Muscle of arm (tissue), 12 donors: ENCODE data around the gene MYOZ1. TPM values are rescaled to one million over a fixed set of nuclear protein-coding genes. Genes with fewer than 3 reads are reported as not detected.
A peak's percentile ranks its signal among the peaks of the same experiment; 100 is the strongest.
"Not testable (repeated sequence)": the region's sequence is repeated elsewhere in the genome, so short reads cannot be mapped to it uniquely, and the experiment has no call there.

Experiments used
- DNase-seq: peaks from one replicate; pipeline ENCODE4 v3.0.0-alpha.2; 2013
- polyA plus RNA-seq, 12 donors: library from polyadenylated mRNA; unstranded; fragments of 120-200 nt; gene quantifications; one replicate each; pipeline ENCODE4 v1.2.1, GENCODE V29; 2013; ENCODE audit not compliant: insufficient read length in 12 of 12

MYOZ1 gene
- polyA plus RNA-seq, 12 donors: 153 to 885 (median 515) TPM; not detected in 1

DNA sequence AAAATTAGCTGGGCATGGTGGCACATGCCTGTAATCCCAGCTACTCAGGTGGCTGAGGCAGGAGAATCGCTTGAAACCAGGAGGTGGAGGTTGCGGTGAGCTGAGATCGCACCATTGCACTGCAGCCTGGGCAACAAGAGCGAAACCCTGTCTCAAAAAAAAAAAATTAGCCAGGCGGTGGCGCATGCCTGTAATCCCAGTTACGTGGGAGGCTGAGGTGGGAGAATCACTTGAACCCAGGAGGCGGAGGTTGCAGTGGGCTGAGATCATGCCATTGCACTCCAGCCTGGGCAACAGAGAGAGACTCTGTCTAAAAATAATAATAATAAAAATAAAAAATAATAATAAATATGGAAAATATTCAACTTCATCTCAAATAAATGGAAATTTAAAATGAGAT lies 24.1 kb downstream of the MYOZ1 start:
- not testable (repeated sequence) for DNase-seq

DNA sequence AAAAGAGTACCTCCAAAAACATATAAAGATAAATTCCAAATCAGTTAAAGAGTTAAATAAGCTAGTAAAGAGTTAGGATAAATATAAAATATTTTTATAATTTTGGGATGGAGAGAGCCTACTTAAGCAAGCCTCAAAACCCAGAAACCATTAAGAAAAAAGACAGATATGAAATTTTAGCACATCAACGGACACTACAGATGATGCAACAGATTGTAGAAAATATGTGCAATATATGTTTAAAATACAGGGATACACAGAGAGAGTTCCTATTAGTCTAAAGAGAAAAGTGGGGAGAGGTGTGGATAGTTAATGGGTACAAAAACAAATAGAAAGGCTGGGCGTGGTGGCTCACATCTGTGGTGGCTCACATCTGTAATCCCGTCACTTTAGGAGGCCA lies 26.6 kb downstream of the MYOZ1 start:
- DNase-seq: no peak

DNA sequence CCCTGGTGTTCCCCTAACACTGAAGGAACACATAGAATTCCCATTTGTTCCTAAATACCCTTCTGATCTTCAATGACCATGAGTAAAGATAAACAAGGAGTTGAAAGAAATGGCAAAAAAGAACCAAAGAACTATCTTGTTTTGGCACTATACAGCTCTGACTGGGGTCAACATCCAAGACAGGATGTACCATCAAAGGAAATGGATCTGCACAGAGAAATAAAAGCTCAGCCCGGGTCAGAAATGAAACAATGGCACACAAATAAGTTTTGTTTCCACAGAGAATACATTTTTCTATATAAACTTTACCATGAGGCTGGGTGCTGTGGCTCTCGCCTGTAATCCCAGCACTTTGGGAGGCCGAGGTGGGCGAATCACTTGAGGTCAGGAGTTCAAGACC lies 32.2 kb downstream of the MYOZ1 start:
- no peak for DNase-seq

DNA sequence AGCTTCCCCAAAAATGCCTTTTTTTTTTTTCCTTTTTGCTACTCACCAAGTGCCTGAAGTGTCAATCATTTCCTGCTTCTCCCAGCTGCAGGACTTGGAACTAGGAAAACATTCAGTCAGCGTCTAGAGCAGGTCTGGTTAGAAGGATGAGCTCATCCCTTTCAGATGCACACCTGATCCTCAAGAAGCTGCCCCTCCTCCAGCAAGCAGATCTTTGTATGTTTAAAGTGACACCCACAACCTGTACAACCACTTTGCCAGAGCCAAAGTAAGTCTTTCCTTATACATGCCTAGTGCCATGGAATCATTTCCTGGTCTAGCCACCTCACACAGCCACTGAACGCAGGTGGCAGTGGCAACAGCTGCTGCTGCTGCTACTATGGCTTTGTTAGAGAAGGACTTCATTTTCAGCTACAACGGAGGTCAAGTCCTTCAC lies 39.8 kb downstream of the MYOZ1 start:
- DNase-seq: no peak

DNA sequence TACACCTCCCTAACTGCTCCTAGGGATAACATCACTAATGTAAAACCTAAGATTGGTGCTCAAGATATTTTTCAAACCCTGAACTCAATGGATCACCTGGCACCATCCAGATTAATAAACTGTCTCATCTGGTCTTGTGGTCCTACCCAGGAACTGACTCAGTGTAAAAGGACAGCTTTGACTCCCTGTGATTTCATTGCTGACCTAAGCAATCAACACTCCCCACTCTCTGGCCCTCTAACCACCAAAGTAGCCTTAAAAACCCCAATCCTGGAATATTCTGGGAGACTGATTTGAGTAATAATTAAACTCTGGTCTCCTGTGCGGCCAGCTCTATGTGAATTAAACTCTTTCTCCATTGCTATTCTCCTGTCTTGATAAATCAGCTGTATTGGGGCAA lies 43.9 kb downstream of the MYOZ1 start:
- no peak for DNase-seq

DNA sequence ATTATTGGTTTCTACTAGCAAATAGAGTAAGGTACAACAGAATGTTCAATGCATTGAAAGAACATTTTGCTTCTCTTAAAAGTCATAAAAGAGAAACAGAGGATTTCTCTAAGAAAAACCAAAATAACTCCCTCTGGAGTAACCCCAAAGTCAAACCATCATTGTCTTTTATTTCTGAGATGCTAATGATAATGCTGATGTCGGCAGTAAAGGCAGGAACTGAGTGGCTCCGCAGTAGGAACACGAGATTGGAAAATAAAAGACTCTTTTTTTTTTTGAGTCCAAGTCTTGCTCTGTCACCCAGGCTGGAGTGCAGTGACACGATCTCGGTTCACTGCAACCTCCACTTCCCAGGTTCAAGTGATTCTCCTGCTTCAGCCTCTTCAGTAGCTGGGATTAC lies 47.5 kb downstream of the MYOZ1 start:
- no peak for DNase-seq

DNA sequence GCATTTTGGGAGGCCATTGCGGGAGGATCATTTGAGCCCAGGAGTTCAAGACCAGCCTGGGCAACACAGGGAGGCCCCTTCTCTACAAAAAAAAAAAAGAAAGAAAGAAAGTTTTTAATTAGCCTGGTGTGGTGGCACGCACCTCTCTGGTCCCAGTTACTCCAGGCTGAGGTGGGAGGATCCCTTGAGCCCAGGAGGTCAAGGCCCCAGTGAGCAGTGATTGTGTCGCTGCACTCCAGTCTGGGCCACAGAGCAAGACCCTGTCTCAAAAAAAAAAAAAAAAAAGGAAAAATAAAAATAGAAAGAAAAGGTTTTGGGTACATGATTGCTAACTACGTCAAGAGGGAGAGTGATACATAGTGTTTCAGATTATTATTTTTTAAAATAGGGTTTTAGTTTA lies 48.2 kb downstream of the MYOZ1 start:
- no peak for DNase-seq

DNA sequence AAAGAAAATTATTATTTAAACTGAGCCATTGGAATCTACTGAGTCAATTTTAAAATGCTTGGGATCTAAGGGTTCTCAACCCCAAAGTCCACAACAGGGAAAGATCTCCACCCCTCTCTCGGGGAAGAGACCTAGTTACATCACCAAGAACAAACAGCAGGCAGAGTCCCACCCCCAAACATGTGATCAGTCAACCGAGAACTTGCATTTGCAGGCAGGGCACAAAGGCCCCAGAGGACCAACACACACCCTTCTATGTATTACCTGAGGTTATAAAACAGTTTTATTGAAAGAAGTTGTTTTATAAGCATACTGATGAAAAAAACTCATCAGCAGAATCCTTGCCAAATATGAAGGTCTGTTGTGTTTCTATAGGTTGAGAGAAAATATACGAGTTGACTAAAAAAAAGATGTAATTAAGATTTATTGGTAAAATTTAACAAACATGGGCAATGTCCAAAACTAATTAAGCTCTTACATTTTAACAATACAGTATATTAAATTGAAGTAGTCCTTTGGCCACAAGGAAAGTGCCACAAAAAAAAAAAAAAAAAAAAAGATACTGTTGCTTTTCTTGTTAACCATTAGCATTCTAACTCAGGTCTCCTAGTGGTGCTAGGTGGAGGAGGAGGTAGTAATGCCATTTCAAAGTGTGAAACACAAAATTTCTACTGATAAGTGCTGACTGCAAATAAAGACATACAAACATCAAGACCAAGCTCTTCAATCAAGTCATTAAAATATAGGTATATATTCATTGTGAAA lies 49.2 kb downstream of the MYOZ1 start:
- DNase-seq: no peak

DNA sequence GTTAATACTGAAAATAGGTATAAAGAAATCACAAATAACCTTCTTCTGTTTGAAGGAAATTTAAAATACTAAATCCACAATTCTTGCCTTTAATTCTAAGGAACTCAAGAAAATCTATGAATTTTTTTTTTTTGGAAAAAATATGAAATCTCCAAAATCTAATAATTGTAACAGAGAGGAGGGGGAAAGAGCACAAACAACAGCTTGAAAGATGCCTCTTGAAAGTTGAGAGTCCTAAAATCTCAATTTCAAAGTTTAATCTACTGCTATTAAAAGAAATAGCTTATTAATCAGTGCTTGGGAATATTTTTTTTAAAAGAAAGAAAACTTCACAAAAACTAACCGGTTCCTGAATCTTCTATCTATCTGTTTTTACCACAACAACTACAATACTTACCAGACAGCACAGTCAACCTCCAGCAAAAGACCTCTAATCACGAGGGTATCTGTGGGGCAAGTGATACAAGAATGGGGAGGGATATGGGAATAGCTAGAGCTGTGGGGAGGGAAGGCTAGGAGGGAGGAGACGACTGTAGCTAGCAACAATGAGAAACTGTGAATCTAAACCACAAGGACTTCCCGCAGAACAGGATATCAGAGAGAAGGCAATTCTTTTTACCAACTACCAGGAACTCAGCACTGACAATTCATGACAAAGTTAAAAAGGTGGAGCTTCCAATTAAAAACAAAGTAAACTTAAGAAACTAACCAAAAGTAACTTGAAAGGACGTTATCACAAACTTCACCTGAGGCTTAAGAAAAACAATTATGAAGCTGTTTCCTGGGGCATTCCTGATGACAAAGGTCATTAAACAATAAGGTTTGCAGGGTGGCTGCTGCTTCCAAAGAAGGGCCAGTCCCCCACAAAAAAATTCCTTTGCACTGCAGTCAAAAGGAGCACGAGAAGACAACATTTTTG lies 50.1 kb downstream of the MYOZ1 start, which contains the start of gene USP54:
Gene USP54, minus strand, starts transcription at position 462 of the 919 bp plus-strand sequence. CDS start 15,684 bp downstream, outside the sequence.
- DNase-seq: no peak

DNA sequence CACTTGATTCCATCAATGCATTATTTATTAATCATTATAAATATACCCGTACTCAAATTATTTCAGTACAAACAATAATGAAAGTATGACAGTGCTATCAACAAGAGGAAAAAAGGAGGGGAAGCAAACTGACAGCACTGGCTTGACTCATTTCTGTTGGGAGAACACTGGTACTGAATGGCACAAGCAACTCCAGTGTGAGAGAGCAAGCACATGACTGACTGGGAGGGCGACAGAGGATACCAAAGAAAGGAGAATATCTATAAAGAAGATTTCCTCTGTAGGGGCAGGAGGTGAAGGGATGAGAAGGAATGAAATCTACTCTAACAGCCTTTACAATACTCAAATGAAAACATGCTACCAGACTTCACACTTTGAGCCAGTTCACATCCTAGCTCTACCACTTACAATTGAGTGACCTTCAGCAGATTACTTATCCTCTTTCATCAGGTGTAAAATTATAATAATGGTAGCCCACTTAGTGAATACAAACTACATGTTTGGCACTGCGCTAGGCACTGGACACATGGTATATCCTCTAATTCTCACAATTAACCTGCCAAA lies 51.6 kb downstream of the MYOZ1 start:
- no peak for DNase-seq

DNA sequence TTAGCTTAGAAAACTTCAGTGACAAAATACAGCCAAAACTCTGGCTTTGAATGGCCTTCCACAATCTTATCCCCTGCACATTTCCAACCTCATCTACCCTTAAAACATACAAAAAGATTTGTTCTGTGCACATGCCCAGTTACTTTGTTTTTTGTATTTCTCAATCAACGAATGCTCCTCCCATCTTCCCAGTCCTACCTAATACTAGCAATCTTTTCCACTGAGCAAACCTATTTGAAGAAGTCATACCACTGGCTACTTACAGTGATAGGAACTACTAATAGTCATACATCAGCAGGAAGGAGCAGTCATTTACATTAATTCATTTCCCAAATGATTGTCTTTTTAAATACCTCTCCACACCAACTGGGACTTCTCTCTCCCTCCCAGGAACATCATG lies 52.6 kb downstream of the MYOZ1 start:
- DNase-seq: no peak

DNA sequence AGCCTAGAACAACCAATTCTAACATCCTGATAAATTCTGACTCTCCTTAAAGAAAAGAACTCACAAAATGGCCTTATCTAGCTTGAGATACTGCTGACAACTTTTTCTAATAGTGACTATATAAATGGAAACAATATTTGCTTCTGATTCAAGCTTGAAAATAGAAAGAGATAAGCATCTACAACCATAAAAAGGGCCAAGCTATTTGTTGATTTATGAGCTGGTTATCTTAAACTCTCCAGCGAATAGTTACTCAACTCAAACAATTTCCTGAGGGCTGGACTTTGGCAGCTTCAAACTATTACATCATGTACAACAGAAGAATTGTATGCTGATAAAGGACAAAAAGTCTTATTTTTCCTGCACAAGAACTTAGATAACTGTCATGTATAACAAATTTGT lies 54.7 kb downstream of the MYOZ1 start:
- peak; percentile 33 for DNase-seq

DNA sequence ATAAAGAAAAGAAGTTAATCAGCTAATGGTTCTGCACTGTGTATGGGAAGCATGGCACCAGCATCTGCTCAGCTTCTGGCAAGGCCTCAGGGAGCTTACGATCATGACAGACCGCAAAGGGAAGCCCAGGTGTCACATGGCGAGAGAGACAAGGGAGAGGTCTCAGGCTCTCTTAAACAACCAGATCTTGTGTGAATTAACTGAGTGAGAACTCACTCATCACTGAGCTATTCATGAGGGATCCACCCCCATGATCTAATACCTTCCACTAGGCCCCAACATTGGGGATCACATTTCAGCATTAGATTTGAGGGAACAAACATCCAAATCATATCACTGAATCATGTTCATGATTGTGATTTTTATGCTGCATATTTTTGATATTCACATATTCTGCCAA lies 55.9 kb downstream of the MYOZ1 start:
- no peak for DNase-seq

DNA sequence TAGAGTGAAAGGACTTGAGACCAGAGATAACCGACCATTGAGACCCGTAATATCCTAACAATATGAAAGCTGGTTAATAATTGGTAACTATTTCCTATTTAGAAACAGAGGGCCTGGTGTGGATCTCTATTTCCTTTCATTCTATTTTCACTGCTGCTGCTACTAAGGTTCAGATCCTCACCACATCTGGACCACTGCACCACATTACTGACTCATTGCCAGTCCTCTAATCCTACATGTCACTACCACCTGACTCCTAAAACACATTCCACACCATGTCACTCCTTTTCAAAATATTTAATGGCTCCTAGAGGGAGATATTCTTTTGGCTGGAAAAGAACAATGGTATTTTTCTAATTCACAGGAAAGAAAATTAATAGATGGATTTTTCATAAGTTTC lies 56.5 kb downstream of the MYOZ1 start:
- DNase-seq: no peak

DNA sequence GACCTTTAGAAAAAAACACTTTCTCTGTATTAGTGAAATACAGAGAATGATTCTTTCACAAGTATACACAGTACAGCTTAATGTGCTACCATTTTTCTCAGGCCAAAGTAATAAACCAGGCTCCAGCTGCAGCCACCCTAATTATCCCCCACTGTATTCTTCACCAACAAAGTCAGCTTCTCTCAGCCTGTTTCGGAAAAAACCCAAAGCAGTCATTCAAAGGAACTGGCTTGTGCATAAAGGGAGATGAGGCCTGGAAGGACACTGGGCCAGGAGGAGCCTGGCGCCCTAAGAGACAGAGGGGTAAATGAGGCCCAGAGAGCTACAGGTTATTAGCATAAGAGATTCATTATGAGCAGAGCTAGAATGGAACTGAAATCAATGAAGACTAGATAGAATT lies 59.4 kb downstream of the MYOZ1 start:
- no peak for DNase-seq

Other genes starting within 250 kb of the MYOZ1 start
- gene ANXA7, start 227.4 kb downstream of the MYOZ1 start, polyA plus RNA-seq: 10 to 100 TPM in 11 of 12 donors, not detected in 1; 51.8 to 67.2 (median 60.4) TPM
- 10 to 100 TPM in 11 of 12 donors, not detected in 1; 15.6 to 82.3 (median 43.2) TPM for gene MSS51, start 207.9 kb downstream of the MYOZ1 start, polyA plus RNA-seq
- gene PPP3CB, start 145.4 kb downstream of the MYOZ1 start, polyA plus RNA-seq: 100 to 1,000 TPM in 10 of 12 donors, 10 to 100 TPM in 1, not detected in 1; 96.0 to 220 (median 181) TPM
- 10 to 100 TPM in 11 of 12 donors, not detected in 1; 13.3 to 33.5 (median 18.9) TPM for gene USP54, start 50.1 kb downstream of the MYOZ1 start, polyA plus RNA-seq
- gene SYNPO2L, start 14.6 kb upstream of the MYOZ1 start, polyA plus RNA-seq: 100 to 1,000 TPM in 10 of 12 donors, 10 to 100 TPM in 1, not detected in 1; 82.7 to 263 (median 191) TPM
- 10 to 100 TPM in 5 of 12 donors, 1 to 10 TPM in 6, not detected in 1; 6.2 to 22.3 (median 10.0) TPM for gene AGAP5, start 56.6 kb upstream of the MYOZ1 start, polyA plus RNA-seq
- gene SEC24C, start 102.9 kb upstream of the MYOZ1 start, polyA plus RNA-seq: 10 to 100 TPM in 11 of 12 donors, not detected in 1; 28.7 to 62.7 (median 49.9) TPM
- gene CHCHD1, start 140.6 kb upstream of the MYOZ1 start, polyA plus RNA-seq: 10 to 100 TPM in 11 of 12 donors, not detected in 1; 20.0 to 48.9 (median 31.4) TPM
- gene ZSWIM8, start 144.1 kb upstream of the MYOZ1 start, polyA plus RNA-seq: 100 to 1,000 TPM in 1 of 12 donors, 10 to 100 TPM in 10, not detected in 1; 53.3 to 172 (median 69.1) TPM
- 10 to 100 TPM in 11 of 12 donors, not detected in 1; 12.4 to 40.5 (median 17.7) TPM for gene NDST2, start 170.1 kb upstream of the MYOZ1 start, polyA plus RNA-seq
- 10 to 100 TPM in 11 of 12 donors, not detected in 1; 23.7 to 39.2 (median 31.3) TPM for gene CAMK2G, start 233.1 kb upstream of the MYOZ1 start, polyA plus RNA-seq